NCI-H1436 (cell line): Measurements from ENCODE around the gene USP4.
"Not testable (repeated sequence)": the region's sequence is repeated elsewhere in the genome, so short reads cannot be mapped to it uniquely, and the experiment has no call there.

ENCODE experiments used
- DNase-seq: peaks from one replicate; lab custom pipeline; 2025; lab: John Stamatoyannopoulos, UW

USP4 gene, protein sequence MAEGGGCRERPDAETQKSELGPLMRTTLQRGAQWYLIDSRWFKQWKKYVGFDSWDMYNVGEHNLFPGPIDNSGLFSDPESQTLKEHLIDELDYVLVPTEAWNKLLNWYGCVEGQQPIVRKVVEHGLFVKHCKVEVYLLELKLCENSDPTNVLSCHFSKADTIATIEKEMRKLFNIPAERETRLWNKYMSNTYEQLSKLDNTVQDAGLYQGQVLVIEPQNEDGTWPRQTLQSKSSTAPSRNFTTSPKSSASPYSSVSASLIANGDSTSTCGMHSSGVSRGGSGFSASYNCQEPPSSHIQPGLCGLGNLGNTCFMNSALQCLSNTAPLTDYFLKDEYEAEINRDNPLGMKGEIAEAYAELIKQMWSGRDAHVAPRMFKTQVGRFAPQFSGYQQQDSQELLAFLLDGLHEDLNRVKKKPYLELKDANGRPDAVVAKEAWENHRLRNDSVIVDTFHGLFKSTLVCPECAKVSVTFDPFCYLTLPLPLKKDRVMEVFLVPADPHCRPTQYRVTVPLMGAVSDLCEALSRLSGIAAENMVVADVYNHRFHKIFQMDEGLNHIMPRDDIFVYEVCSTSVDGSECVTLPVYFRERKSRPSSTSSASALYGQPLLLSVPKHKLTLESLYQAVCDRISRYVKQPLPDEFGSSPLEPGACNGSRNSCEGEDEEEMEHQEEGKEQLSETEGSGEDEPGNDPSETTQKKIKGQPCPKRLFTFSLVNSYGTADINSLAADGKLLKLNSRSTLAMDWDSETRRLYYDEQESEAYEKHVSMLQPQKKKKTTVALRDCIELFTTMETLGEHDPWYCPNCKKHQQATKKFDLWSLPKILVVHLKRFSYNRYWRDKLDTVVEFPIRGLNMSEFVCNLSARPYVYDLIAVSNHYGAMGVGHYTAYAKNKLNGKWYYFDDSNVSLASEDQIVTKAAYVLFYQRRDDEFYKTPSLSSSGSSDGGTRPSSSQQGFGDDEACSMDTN

DNA sequence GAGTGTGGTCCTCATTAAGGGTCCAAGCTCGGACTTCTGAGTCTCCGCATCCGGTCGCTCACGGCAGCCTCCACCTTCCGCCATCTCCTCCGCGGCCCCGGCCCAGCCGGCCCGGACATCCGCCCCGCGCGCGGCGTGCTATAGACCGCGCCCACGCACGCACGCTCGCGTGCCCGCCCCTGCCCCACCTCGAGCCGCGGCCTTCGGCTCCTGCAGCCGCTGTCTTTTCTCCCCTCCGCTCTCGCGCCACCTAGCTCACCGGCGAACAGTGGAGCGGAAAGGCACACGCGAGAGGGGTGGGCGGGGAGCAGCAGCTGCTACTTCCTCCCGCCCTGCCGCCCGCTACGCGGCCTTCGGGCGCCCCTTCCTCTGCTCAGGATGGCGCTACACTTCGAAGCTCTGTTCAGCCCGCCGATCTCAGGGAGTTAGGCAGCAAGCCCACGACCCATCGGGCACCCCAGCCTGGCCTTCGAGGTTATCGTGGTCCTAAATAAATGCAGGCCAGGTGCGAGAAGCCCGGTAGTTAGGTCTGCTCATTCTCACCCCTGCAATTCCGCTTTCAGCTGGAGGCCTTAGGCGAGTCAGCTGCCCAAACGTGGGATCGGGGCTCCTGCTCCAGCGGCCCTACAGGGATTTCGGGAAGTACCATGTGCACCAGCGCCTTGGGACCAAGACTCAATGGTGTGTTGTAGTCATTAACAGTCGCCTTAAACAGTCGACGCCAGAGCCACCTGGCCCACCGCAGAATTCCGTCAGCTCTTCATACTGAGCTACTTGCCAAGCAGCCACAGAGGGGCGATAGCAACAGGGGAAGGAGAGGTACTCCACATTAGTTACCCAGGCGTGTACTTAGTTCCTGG is at the start of gene USP4:
USP4 (minus strand) TSS at position 113 of the 860 bp plus-strand sequence; CDS start at position 84, 29 bp downstream.
- DNase-seq: peak; percentile 57

DNA sequence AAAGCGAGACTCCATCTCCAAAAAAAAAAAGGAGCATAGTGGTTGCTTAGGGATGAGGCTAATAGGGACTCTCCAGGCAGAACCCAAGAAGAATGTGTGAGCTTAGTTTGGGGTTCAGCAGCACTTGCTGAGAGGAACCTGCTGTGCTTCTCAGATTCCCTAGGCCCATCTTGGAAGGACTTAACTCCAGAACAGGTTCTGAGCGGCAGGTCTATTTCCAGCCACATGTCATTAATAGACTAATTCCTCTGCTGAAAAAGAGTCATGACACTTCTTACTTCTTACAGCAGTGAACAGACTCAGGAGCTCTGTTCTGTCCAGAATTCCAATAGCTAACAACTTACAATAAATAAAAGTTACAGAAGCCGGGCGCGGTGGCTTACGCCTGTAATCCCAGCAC is 49.4 kb upstream of the USP4 start:
- no peak for DNase-seq

DNA sequence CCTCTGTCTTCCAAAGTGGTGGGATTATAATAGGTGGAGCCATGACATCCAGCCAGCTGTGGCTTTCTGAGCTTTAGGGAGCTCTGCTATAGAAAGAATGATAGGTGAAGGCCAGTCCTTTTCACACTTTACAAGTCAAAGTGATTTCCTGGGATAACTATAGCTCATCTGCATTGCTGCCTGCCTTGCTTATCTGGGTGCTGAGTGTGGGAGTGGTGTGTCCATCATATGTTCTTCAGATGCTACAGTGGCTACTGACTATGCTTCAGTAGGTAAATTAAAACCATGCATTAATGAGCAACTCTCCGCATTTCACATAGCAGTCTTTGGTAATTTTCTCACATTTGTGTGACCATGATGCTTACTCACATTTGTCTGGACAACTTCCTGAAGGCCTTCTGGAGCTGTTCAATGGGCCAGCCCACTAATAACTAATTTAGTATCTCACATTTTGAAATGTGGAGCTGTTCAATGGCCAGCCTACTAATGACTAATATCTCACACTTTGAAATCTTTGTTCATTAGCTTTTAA is 48.5 kb upstream of the USP4 start:
- DNase-seq: no peak

DNA sequence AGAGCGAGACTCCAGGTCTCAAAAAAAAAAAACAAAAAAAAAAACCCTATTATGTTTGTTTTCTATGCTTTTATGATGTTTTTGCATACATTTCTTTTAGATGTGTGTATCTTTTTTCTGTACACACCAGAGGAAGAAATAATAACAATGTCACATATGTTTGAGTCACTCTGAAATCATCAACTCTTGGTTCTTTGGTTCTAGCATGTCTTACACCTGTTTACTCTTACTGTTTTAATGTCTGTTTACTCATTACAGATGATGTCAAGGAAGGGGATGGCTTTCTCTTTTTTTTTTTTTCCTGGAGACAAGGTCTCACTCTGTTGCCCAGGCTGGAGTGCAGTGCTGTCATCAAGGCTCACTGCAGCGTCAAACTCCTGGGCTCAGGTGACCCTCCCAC is 47.9 kb upstream of the USP4 start:
- DNase-seq: no peak

DNA sequence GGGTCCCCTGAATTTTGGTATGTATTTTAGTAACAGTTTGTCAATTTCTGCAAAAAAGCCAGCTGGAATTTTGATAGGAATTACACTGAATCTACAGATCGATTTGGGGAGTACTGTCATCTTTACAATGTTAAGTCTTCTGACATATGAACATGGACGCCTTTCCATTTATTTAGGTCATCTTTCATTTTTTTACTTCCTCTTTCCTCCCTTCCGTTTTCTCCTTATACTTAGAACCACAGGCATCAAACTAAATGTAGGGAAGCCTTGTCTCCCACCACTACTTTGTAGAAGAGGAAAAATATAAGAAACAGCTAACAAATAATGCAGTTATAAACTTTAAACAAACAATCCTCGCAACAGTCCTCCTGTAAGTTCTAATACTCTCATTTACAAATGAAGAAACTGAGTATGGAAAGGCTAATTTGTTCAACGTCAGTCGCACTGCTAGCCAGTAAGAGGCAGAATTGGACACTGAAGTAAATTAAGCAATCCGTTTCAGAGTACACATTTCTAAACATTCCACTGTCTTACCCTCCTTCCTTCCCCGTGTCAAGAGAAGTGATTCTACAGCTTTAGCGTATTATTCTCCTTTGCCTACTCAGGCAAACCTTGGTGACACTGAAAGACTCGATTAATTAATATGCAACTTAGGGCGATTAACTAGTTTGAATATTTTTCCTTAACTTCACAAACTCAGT is 46.4 kb upstream of the USP4 start:
- DNase-seq: no peak

DNA sequence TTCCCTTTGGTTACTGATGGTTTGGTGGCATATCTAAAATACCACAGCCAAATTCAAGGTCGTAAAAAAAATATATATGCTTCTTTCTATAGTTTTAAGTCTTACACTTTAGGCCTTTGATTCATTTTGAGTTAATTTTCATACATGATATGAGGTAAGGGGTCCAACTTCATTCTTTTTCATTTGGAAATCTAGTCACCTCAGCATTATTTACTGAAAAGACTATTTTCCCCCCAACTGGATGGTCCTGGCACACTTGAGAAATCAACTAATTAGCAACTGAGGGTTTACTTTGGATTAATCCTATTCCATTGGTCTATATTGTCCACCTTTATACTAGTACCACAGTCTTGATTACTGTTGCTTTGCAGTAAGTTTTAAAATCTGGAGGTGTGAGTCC is 45.8 kb upstream of the USP4 start:
- DNase-seq: no peak

DNA sequence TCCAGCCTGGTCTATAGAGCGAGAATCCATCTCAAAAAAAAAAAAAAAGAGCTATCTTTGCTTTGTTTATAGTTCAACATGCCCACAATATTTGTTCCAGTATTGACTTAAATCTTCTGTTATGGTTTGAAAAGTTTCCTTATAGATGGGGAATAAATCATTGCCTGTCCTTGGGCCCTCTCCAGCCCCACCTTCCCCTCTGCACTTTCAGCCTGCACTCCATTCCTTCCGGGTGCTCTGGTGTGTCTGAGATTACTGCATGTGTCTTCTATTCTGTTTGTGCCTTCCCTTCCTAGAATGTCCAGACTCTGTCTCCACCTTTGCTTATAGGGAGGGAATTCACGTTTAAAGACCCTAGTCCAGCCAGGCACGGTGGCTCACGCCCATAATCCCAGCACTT is 43.5 kb upstream of the USP4 start:
- DNase-seq: no peak

DNA sequence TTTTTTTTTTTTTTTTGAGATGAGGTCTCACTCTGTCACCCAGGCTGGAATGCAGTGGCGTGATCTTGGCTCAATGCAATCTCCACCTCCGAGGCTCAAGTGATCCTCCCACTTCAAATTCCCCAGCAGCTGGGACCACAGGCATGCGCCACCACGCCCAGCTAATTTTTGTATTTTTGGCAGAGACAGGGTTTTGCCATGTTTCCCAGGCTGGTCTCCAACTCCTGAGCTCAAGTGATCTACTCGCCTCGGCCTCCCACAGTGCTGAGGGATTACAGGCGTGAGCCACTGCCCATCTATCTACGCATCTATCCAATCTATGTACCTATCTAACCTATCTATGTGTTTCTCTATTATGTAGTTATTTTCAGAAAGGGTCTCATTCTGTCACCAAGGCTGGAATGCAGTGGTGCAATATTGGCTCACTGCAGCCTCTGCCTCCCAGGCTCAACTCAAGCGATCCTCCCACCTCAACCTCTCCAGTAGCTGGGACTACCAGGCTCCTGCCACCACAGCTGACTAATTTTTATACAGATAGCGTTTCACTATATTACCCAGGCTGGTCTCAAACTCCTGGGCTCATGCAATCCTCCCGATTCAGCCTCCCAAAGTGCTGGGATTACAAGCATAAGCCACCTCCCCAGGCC is 38.5 kb upstream of the USP4 start:
- DNase-seq: no peak

DNA sequence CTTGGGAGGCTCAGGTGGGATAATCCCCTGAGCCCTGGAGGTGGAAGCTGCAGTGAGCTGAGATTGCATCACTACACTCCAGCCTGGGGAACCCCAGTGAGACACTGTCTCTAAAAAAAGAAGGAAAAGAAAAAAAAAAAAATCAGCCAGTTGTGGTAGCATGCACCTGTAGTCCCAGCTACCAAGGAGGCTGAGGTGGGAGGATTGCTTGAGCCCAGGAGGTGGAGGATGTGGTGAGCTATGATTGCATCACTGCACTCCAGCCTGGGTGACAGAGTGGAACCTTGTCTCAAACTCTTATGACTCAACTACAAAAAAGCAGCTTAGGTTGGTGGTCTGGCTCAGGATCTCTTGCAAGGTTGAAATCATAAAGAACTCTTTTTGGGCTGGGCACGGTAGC is 37.6 kb upstream of the USP4 start:
- no peak for DNase-seq

DNA sequence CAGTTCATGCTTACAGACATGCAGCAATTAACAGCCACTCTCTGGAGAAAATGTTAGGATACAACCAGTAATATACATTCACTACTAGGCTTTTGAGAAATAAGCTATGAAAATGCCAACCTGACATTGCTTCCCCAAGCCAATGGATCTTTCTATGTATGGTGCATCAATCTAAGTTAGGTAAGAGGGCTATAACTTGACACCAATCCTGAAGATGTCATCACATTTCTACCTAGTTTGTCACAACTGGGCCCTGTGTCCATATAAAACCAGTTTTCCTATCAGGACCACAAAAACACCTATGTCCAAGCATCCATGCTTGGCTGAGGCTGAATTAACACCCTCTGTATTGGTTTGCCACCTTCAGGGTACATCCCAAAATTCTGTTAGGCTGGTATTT is 32.1 kb upstream of the USP4 start:
- DNase-seq: no peak

DNA sequence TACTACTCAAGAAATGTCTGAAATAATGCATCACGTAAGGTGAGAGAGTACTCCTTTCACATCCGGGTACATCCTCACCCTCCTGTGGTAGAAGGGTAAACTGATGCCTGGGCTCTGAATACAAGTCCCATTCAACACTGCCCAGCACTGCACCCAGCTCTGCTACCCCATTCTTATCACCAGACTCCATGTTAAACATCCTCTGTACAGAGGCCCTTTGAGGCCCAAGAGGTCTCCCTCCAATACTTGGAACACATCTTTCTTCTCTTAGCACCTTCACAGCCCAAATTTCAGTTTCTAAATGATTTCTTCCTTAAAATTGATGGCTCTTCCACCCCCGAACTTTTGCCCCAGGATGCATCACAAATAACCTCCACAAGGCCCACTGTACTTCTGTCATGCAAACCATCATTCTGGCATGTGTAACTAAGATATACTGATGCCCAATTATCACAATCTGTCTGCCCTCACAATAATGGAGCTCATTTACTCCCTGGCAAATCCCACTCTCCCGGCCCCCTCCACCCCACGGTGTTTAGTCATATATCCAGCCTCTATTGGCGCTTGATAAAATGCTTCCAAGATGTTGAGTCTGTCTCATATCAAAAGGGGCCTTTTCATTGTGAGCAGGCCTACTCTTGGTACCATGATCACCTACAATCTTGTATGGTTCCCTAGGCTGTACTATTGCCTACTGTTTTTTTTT is 30.9 kb upstream of the USP4 start:
- DNase-seq: no peak

DNA sequence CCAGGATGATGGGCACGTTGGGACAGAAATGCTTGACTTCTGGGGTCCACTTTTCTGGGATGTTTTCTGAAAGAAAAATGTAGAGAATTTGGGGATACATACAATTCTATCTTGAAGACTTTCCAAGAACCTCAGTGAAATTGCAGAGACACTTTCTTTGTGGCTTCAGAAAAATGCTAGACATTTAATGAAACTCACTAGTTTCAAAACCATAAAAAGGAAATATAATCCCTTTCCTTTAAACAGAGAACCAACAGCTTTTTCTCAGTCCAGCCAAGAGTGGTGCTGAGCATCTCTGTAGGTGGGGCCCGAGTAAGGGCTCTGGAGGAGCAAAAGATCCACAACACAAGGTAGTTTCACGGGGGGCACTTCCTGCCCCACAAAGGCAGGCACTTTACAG is 22.7 kb upstream of the USP4 start:
- DNase-seq: no peak

DNA sequence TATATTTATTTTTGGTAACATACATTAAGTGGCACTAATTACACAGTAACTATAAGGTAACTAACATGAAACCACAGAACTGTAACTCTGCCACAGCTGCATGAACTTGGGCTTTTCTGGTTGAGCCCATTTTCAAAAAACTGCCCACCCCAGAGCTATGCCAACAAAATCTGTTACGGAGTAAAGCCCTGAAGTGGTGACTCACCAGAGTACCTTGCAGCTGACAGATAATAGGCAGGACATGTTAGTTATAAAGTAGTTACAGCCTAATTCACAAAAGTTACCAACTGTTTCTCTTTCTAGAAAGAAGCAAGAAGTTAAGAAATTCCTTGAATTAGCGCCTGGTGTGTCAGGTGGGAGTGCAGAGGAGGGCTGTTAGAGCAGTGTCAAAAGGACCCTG is 19.8 kb upstream of the USP4 start:
- no peak for DNase-seq

DNA sequence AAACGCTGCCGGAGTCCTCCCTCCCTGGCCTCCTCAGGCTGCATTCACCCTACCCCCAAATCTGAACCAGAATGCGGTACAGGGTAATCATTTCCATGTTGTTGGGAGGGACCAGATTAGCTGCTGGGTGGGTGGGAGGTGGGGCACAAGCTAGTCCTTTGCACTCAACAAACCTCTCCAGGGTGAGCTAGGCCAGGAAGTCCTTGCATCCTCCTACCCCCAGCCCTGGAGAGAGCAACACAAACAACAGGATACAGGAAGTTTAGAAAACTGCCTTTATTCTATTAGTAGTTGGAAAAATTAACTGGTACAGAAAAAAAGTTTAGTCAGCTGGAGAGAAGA is 19.0 kb upstream of the USP4 start:
- no peak for DNase-seq

DNA sequence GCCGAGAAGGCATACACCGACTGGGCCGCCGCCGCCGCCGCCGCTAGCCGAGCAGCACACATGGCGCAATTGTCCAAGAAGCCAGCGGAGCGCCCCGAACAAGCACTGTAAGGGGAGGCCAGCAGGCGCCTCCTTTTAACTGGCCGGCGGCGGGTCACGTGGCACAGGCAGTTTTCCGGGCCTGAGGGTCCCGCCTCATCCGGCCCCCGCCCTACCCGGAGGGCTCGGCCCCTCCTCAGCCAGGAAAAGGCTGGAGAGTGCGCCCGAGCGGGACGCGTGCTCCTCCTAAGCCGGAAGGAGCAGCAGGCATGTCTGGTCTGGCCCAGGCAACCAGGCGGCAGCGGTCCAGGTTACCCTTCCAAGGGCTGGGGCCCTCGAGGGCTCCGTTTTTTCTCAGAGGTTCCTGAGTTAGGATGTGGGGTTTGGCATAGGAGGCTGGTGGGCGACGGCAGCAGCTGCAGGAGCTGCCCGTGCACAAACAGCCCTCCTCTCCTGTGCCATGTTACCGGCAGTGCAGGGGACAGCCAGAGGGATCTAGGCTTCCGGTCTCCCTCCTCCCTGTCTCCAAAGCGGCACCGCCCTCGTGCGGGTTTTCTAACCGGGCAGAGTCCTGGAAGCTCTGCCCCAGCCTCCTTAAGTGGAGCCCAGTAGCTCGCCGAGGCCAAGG is 18.5 kb upstream of the USP4 start, which contains the start of gene GPX1:
GPX1 (minus strand) TSS at position 137 of the 667 bp plus-strand sequence; CDS start at position 62, 75 bp downstream.
- DNase-seq: peak; percentile 75

DNA sequence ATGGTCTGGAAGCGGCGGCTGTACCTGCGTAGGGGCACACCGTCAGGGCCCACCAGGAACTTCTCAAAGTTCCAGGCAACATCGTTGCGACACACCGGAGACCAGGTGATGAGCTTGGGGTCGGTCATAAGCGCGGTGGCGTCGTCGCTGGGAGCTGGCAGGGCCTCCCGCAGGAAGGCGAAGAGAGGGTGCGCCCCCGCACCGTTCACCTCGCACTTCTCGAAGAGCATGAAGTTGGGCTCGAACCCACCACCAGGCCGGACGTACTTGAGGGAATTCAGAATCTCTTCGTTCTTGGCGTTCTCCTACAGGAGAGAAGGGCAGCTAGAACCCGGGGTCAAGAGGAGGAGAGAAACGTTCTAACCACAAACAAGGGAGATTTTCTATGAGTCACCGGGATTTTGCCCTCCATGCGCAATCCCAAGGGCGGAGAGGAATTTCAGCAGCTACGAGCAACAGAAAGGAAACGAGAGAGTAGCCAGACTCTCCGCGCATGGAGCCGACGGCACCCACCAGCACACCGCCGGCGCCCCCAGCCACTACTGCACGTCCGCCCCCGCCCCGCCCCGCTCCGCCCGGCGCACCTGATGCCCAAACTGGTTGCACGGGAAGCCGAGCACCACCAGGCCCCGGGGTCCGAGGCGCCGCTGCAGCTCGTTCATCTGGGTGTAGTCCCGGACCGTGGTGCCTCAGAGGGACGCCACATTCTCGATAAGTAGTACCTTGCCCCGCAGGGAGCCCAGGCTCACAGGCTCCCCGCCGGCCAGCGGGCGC is 17.8 kb upstream of the USP4 start:
- not testable (repeated sequence) for DNase-seq

DNA sequence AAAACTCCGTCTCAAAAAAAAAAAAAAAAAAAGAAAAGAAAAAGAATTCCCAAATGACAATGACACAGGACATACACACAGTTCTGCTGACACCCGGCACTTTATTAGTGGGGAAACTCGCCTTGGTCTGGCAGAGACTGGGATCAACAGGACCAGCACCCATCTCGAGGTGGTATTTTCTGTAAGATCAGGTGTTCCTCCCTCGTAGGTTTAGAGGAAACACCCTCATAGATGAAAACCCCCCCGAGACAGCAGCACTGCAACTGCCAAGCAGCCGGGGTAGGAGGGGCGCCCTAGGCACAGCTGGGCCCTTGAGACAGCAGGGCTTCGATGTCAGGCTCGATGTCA is 17.2 kb upstream of the USP4 start:
- not testable (repeated sequence) for DNase-seq

DNA sequence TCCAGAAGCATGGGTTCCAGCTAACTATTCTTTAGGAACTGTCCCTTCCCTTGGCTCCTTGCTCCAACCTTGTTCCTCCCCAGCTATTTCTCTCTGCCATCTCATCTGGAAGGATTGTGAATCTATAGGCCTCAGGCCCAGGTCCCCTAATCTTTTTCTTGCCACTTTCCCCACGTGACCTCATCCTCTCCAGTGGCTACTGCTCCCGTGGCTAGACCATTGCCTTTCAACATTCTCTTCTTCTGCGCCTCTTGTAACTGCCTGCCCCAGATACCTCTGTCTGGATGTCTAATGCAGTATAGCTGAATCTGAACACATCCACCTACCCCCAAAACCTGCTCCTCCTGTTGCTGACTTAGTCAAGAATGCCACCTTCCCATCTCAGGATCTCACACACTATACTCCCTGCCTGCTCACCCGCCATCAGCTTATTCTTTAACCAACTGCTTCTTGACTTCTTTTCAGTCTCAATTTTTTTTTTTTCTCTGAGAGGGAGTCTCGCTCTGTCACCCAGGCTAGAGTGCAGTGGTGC is 13.1 kb upstream of the USP4 start:
- no peak for DNase-seq
